HPDE6-E6E7 (cell line): Measurements from ENCODE around the gene C1QTNF1.

Source experiments
- DNase-seq: peaks from one replicate; pipeline ENCODE4 v3.0.0; 2011; ENCODE audit warnings: missing footprints; ENCODE audit errors: extremely low spot score

The C1QTNF1 gene

DNA sequence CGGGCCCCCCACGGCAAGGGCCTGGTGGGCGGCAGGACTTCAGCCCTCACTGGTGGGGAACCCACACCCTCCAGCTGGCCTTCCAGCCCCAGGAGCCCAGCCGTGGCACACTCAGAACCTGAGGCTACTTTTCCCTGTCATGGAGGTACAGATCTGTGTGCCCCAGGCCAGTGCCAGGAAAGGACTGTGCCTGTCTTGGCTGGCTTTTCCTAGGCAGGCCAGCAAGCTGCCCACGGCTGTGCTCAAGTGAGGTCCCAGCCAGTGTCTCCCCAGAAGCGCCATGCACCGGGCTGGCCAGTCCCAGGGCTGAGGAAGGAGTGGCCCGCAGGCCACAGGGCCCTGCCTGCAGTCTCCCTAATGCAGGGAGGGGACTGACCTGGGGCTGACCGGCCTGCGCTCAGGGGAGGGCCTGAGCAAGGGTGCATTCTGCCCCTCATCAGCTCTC is 67.3 kb downstream of the C1QTNF1 start:
- DNase-seq = no peak

DNA sequence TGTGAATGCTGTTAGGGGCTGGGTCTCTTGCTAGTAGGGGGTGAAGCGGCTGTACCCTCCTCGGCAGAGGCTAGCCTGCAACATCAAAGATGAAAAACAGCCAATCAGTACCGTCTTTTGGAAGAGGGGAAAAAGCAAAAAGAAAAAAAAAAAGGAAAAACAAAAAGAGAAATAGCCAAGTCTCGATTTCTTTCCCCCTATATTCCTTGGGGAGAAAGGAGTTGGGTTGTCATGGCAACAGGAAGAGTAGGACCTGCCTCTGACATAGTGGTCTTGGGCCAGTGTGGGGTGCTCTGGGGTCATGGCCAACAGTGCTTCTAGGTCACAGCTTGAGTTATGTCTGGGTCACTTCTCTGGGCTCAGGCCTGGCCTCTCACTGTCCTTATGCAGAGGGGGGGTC is 68.6 kb downstream of the C1QTNF1 start:
- DNase-seq = no peak

DNA sequence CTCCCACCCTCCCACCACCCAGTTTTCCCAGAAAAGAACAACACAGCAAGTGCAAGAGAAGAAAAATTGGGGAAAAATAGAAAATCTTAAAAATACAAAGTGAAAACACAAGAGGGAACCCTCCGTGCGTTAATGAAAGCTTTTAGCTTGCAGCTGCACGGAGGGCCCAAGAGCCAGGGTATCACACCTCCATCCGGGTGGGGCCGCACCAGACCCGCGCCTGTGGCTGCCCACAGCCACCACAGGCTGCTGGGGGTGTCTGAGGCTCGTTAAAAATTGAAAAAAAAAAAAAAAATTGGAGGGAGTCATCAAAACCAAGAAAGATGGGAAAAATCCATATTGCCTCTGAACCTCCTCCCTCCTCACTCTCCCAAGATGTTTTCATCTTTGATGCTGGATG is 69.3 kb downstream of the C1QTNF1 start:
- no peak for DNase-seq

DNA sequence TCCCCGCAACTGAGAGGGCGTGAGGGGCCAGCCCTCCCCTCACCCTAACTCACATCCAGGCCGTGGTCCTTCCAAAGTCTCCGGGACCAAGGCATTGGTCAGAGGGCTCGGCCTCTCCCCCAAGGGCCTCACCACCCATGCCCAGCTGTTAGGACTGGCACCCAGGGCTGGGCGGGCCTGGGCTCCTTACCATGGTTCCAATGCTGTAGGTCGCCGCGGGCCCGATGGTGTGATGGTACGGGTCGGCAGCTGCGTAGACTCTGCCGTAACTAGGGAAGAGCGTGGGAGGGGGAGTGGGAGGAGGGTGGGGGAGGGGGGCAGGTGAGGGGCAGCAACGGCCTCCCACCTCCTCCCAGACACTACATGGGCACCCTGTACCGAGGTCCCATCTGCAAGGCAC is 70.3 kb downstream of the C1QTNF1 start:
- no peak for DNase-seq

DNA sequence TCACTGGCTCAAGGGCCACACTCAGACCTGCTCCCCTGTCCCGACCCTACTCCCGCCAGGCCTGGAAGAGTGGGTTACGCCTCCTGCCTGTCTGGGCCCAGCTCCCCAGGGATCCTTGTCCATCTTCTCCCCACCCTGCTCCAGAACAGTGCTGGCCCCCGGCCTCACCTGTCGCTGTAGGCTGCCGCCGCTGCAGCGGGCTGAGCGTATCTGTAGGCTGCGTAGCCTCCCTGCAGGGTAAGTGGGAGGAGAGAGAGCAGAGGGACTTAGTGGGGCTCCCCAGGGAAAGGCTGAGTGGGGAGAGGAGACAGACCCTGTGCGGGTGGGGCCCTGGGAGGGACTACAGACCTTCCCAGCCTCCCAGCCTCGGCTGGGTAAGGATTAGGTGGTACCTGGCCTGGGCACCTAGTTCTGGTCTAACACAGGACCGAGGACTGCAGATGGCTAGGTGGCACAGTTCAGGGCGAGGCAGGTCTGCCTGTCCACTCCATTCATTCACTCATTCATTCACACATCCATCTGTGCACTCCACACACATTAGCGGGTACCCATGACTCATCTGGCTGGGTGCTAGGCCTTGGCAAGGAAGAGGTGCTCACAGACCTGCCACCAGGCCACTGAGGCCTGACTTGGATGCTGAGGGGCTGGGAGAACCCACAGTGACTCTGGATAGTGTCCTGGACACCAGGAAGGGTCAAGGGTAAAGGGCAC is 71.5 kb downstream of the C1QTNF1 start:
- DNase-seq = no peak

DNA sequence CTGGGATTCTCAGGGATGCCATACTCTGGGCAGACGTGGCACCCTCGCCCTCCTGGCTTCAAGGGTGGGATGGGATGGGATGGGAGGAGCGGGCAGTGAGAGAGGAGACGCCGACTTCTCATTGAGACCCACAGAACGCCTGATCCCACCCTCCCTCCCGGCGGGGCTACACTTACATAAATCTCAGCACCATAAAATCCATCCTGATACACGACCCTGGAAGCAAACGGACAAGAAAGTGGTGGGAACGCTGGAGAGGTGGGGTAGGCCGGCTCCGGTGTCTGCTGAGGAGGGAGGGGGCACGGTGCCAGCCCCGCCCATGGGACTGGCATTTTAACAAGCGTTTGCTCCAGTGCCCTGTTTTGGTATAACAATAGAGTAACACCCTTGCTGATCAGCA is 72.5 kb downstream of the C1QTNF1 start:
- DNase-seq = no peak

DNA sequence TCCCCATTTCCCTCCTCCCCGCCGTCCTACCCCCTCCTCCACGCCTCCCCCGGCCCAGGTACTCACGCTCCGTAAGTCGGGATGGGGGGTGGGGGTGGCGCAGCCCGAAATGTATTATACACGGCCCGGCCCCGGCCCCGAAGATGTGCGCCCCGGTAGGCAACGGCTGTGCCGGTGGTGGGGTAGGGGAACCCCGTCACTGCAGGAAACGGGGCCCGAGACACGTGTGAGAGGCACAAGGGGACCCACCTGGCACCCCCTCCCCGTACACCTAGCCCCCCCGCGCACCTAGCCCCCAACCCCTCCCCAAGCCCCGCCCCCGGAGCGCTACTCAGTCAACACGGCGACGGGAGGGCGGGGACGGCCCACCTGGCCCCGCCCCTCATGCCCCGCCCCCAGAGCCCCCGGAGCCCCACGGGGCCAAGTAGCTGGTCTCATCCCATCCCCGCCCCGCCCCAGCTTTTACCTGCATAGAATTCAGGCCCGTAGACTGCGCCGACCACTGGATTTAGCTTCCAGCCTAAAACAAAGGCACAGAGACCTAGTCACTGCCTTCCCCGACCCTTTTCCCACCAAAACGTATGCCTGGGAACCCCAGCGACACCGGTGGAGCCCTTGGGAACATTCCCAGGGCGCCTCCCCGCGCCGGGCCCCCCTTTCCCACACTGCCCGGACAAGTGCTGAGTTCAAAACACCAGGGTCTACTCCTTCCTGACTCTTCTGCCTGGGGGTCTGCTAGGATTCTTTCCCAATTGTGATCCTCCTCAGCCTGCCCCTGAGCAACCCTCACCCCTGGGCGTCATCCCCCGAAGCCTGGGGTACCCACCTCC is 73.5 kb downstream of the C1QTNF1 start:
- DNase-seq = no peak

DNA sequence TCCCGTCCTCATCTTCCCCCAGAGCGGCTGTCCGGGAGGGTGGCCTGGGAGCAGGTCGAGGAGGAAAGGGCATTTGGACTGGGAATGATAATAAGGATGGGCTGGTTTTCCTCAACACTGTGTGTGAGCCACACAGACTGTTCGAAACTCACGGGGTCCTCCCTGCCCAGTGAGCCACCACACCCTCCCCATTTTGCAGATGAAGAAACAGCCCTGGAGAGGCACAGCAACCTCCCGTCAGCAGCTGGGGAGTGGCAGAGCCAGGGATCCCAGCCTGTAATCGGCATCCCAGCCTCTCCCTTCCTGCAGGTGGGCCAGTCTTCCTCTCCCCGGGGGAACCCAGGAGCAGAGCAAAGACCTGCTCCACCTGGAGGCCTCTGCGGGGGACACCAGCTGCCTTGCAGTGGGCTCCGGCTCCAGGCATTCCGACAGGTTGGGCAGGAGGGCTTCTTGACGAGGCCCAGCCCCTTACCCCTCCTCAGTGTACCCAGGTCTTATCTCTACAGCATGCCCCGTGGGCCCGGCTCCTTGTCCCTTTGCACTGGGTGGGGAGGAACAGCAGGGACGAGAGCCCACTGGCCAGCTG is 74.4 kb downstream of the C1QTNF1 start:
- no peak for DNase-seq
